Stimulated activated CD4-positive, alpha-beta T cell treated with anti-CD3 and anti-CD28 coated beads, Interleukin-1b, Interleukin-23, amount 100 ng/mL, for 4 hours (primary cell): ENCODE results near the gene CFAP61.
"Not testable (repeated sequence)": the region's sequence is repeated elsewhere in the genome, so short reads cannot be mapped to it uniquely, and the experiment has no call there.

Experiments
- DNase-seq, 2 donors: peaks; one replicate each; pipeline ENCODE4 v3.0.0-alpha.2; 2020; ENCODE audit warnings: low read depth in 2 of 2

Gene CFAP61

GRCh38 chr20:20235681-20236080 is 183.3 kb downstream of the CFAP61 start:
- no peak for DNase-seq

- no peak for DNase-seq
These were observed 185.0 kb downstream of the CFAP61 start for GRCh38 chr20:20237093-20237959.

GRCh38 chr20:20241976-20242375 is 189.6 kb downstream of the CFAP61 start:
- DNase-seq = no peak

- DNase-seq = not testable (repeated sequence)
These were observed 192.1 kb downstream of the CFAP61 start for GRCh38 chr20:20244384-20244783.

GRCh38 chr20:20246996-20247633 is 194.8 kb downstream of the CFAP61 start:
- DNase-seq = no peak

- no peak for DNase-seq
These were observed 196.4 kb downstream of the CFAP61 start for GRCh38 chr20:20248620-20249200.

GRCh38 chr20:20251317-20251716 is 199.0 kb downstream of the CFAP61 start:
- no peak for DNase-seq

GRCh38 chr20:20251836-20252235 is 199.5 kb downstream of the CFAP61 start:
- no peak for DNase-seq

- DNase-seq = no peak
These were observed 200.9 kb downstream of the CFAP61 start for GRCh38 chr20:20253039-20253743.

GRCh38 chr20:20253744-20254330 is 201.5 kb downstream of the CFAP61 start:
- no peak for DNase-seq

GRCh38 chr20:20255099-20255498 is 202.8 kb downstream of the CFAP61 start:
- DNase-seq = no peak

GRCh38 chr20:20259533-20259932 is 207.2 kb downstream of the CFAP61 start:
- DNase-seq = no peak

GRCh38 chr20:20261159-20261558 is 208.8 kb downstream of the CFAP61 start:
- DNase-seq = no peak

- DNase-seq = no peak
These were observed 212.9 kb downstream of the CFAP61 start for GRCh38 chr20:20265210-20265609.

GRCh38 chr20:20266552-20266951 is 214.2 kb downstream of the CFAP61 start:
- DNase-seq = no peak

- DNase-seq = no peak
These were observed 215.5 kb downstream of the CFAP61 start for GRCh38 chr20:20267685-20268370.

- DNase-seq = no peak
These were observed 218.9 kb downstream of the CFAP61 start for GRCh38 chr20:20271271-20271670.

- DNase-seq = no peak
These were observed 220.4 kb downstream of the CFAP61 start for GRCh38 chr20:20272686-20273085.

GRCh38 chr20:20273286-20273685 is 221.0 kb downstream of the CFAP61 start:
- no peak for DNase-seq

GRCh38 chr20:20274821-20275220 is 222.5 kb downstream of the CFAP61 start:
- DNase-seq = no peak

- DNase-seq = no peak
These were observed 223.3 kb downstream of the CFAP61 start for GRCh38 chr20:20275636-20276035.
